ENCODE data around the gene CES1.
"Not testable (repeated sequence)": the region's sequence is repeated elsewhere in the genome, so short reads cannot be mapped to it uniquely, and the experiment has no call there.

Gene CES1

GRCh38 chr16:55832773-55833691, at the start of gene CES1:
Gene CES1 (minus strand): TSS chr16:55833096. CDS start chr16:55833055, 41 bp downstream.
- no peak for DNase-seq

GRCh38 chr16:55876854-55877253, 44.0 kb upstream of the CES1 start:
- no peak for DNase-seq

- no peak for DNase-seq
Measured at GRCh38 chr16:55875273-55875672, 42.4 kb upstream of the CES1 start, which contains the start of gene CES5A. Gene CES5A (minus strand): TSS chr16:55875373. CDS start chr16:55875221, 152 bp downstream.

GRCh38 chr16:55873122-55873521, 40.2 kb upstream of the CES1 start:
- no peak for DNase-seq

GRCh38 chr16:55872130-55872529, 39.2 kb upstream of the CES1 start:
- no peak for DNase-seq

- no peak for DNase-seq
Measured at GRCh38 chr16:55871411-55872038, 38.6 kb upstream of the CES1 start.

- no peak for DNase-seq
Measured at GRCh38 chr16:55868980-55869379, 36.1 kb upstream of the CES1 start.

GRCh38 chr16:55868137-55868536, 35.2 kb upstream of the CES1 start:
- DNase-seq, result no peak

GRCh38 chr16:55861288-55861687, 28.4 kb upstream of the CES1 start:
- DNase-seq, result no peak

GRCh38 chr16:55857650-55858049, 24.8 kb upstream of the CES1 start:
- not testable (repeated sequence) for DNase-seq

- DNase-seq, result no peak
Measured at GRCh38 chr16:55856950-55857349, 24.1 kb upstream of the CES1 start.

GRCh38 chr16:55853114-55853513, 20.2 kb upstream of the CES1 start:
- no peak for DNase-seq

- DNase-seq, result no peak
Measured at GRCh38 chr16:55849536-55849935, 16.6 kb upstream of the CES1 start.

GRCh38 chr16:55846598-55847346, 13.9 kb upstream of the CES1 start:
- DNase-seq, result no peak

GRCh38 chr16:55843105-55843395, 10.2 kb upstream of the CES1 start:
- no peak for DNase-seq

GRCh38 chr16:55842369-55843104, 9.6 kb upstream of the CES1 start:
- no peak for DNase-seq

GRCh38 chr16:55839115-55839514, 6.2 kb upstream of the CES1 start:
- no peak for DNase-seq

- DNase-seq, result no peak
Measured at GRCh38 chr16:55836158-55836611, 3.3 kb upstream of the CES1 start.

GRCh38 chr16:55835581-55835980, 2.7 kb upstream of the CES1 start:
- DNase-seq, result no peak

GRCh38 chr16:55835173-55835572, 2.3 kb upstream of the CES1 start:
- DNase-seq, result not testable (repeated sequence)

- no peak for DNase-seq
Measured at GRCh38 chr16:55834049-55834448, 1.2 kb upstream of the CES1 start.

- no peak for DNase-seq
Measured at GRCh38 chr16:55832425-55832772, 497 bp downstream of the CES1 start.

Measured in NCI-H510A (cell line).